Measurements from ENCODE around the gene ATP1A3. TPM values are rescaled to one million over a fixed set of nuclear protein-coding genes. Genes with fewer than 3 reads are reported as not detected.

ATP1A3 gene
- total and polyA plus RNA-seq, 2 of the 13 experiments (the other 11 are each of a cell fraction or from before 2014, with no cell fraction given), result 0.01 to 0.04 TPM

DNA sequence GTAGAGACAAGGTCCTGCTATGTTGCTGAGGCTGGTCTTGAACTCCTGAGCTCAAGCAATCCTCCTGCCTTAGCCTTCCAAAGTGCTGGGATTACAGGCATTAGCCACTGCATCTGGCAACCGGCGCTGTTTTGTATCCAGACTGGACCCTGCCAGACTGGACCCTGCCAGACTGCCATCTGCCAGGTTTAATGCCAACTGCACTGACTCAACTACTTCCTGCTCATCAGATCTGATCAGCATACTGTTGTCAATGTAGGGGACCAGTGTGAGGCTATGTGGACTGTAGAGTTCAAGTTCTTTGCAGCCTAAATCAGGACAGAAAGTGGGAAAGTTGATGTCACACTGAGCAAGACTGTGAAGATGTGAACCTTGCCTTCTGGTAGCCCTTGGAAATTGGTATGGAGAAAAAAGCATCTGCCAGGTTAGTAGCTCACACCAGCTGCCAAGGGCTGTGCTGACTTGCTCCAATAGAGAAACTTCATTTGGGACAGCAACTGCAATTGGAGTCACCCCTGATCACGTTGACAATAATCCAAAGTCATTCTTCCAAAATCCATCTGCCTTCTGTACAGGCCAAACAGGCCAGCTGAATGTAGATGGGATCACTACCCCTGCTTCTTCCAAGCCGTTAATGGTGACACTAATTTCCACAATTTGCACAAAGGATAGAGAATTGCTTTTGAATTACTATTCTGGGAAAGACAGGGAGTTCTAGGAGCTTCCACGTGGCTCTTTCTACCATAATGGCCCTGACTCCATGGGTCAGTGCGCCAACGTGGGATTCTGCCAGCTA is 36.8 kb upstream of the ATP1A3 start:
- ATAC-seq, result no peak
- Histone ChIP-seq H3K27ac (ENCODE audit: extremely low read length, insufficient read depth, low read length) (no peak overlapping the region), H3K9me3 (ENCODE audit: low read length) (no peaks in the 10 kb centered on the region), H3K9ac (ENCODE audit: insufficient read depth, low read depth, low read length) (no peak overlapping the region), H3K4me1 (ENCODE audit: insufficient read depth, low read length) (peaks cover 6% of the 10 kb centered on the region; the same call in 1 of the 2 replicates), H3K27me3 (ENCODE audit: control insufficient read depth in 1 of 2, insufficient read depth in 2 of 2, low read length in 2 of 2) (peaks cover 0 to 15% of the 10 kb centered on the region in 2 experiments; a peak in 2 of 5 replicates), H3K36me3 (replicated peaks in 1 of 2; ENCODE audit: control insufficient read depth in 1 of 2, insufficient read depth in 2 of 2, low read length in 2 of 2) (no peaks in the 10 kb centered on the region), H3K4me3 (replicated peaks in 1 of 3; ENCODE audit: insufficient read depth in 1 of 3, low read depth in 2 of 3, low read length in 3 of 3) (no peak overlapping the region), H3K79me2 (ENCODE audit: insufficient read depth, low read length) (no peaks in the 10 kb centered on the region), H3K4me2 (ENCODE audit: low read depth, low read length) (no peak overlapping the region), H4K20me1 (ENCODE audit: insufficient read depth, low read length) (no peaks in the 10 kb centered on the region), H2AFZ (ENCODE audit: low read length) (no peak overlapping the region)
- CTCF ChIA-PET (ENCODE audit: low intra/inter-chr PET ratio, low total read pairs), result no interaction called here
- TF ChIP-seq RFX3 (CRISPR knock-in tag; IDR thresholded peaks at IDR 0.05) (no peak), NFATC3 (CRISPR knock-in tag; IDR thresholded peaks at IDR 0.05) (no peak), PTBP1 (IDR thresholded peaks at IDR 0.05; ENCODE audit: low read depth, low read length, poor library complexity, severe bottlenecking) (no peak), REXO4 (CRISPR knock-in tag; IDR thresholded peaks at IDR 0.05; ENCODE audit: borderline replicate concordance) (no peak), ZFP36L2 (CRISPR knock-in tag; IDR thresholded peaks at IDR 0.05) (no peak), ZNF652 (CRISPR knock-in tag; IDR thresholded peaks at IDR 0.05; ENCODE audit: borderline replicate concordance, low read depth) (no peak), AHR (CRISPR knock-in tag; IDR thresholded peaks at IDR 0.05) (no peak)
- TF ChIP-seq, protein P1, sequence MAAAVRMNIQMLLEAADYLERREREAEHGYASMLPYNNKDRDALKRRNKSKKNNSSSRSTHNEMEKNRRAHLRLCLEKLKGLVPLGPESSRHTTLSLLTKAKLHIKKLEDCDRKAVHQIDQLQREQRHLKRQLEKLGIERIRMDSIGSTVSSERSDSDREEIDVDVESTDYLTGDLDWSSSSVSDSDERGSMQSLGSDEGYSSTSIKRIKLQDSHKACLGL (CRISPR knock-in tag; IDR thresholded peaks at IDR 0.05), result no peak
- TF ChIP-seq, protein P2, sequence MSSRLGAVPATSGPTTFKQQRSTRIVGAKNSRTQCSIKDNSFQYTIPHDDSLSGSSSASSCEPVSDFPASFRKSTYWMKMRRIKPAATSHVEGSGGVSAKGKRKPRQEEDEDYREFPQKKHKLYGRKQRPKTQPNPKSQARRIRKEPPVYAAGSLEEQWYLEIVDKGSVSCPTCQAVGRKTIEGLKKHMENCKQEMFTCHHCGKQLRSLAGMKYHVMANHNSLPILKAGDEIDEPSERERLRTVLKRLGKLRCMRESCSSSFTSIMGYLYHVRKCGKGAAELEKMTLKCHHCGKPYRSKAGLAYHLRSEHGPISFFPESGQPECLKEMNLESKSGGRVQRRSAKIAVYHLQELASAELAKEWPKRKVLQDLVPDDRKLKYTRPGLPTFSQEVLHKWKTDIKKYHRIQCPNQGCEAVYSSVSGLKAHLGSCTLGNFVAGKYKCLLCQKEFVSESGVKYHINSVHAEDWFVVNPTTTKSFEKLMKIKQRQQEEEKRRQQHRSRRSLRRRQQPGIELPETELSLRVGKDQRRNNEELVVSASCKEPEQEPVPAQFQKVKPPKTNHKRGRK (CRISPR knock-in tag; IDR thresholded peaks at IDR 0.05), result no peak
- TF ChIP-seq, protein P3, sequence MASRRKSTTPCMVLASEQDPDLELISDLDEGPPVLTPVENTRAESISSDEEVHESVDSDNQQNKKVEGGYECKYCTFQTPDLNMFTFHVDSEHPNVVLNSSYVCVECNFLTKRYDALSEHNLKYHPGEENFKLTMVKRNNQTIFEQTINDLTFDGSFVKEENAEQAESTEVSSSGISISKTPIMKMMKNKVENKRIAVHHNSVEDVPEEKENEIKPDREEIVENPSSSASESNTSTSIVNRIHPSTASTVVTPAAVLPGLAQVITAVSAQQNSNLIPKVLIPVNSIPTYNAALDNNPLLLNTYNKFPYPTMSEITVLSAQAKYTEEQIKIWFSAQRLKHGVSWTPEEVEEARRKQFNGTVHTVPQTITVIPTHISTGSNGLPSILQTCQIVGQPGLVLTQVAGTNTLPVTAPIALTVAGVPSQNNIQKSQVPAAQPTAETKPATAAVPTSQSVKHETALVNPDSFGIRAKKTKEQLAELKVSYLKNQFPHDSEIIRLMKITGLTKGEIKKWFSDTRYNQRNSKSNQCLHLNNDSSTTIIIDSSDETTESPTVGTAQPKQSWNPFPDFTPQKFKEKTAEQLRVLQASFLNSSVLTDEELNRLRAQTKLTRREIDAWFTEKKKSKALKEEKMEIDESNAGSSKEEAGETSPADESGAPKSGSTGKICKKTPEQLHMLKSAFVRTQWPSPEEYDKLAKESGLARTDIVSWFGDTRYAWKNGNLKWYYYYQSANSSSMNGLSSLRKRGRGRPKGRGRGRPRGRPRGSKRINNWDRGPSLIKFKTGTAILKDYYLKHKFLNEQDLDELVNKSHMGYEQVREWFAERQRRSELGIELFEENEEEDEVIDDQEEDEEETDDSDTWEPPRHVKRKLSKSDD (CRISPR knock-in tag; IDR thresholded peaks at IDR 0.05; ENCODE audit: low read depth), result no peak
- TF ChIP-seq, protein P4, sequence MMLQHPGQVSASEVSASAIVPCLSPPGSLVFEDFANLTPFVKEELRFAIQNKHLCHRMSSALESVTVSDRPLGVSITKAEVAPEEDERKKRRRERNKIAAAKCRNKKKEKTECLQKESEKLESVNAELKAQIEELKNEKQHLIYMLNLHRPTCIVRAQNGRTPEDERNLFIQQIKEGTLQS (CRISPR knock-in tag; IDR thresholded peaks at IDR 0.05), result no peak
- TF ChIP-seq, protein P5, sequence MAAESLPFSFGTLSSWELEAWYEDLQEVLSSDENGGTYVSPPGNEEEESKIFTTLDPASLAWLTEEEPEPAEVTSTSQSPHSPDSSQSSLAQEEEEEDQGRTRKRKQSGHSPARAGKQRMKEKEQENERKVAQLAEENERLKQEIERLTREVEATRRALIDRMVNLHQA (CRISPR knock-in tag; IDR thresholded peaks at IDR 0.05), result no peak
- POLR2A ChIA-PET, result no interaction called here
- DNase-seq (ENCODE audit: low spot score), result no peak
- 16% methylated on average over 7 of the region's 7 CpGs for WGBS (ENCODE audit: low lambda C conversion rate)
- no peak for FAIRE-seq
- in situ Hi-C loops (cut with HindIII; ENCODE audit: extremely low pct_ligation_motif_present, low pct_unique_long_range_greater_than_20kb), result no loop called here
- no TSS peak for BruUV-seq (replicated peaks)
- intact Hi-C loops (cut with micrococcal nuclease; ENCODE audit: unreplicated experiment), result no loop called here

All from HepG2 (cell line).